Activated T-cell treated with anti-CD3 and anti-CD28 coated beads, Interleukin-2, amount 50 U/mL, for 48 hours (primary cell): ENCODE measurements around the gene NEK9.

Experiments
- DNase-seq, 2 experiments: peaks; one replicate each; pipeline ENCODE4 v3.0.0-alpha.2; 2020

Gene NEK9

GRCh38 chr14:75063491-75064204, 63.2 kb downstream of the NEK9 start, which contains the start of gene ACYP1:
Gene ACYP1, minus strand, starts transcription at chr14:75064024. Its CDS starts 471 bp downstream, at chr14:75063553.
- peak; percentile 98 to 99 for DNase-seq

DNA sequence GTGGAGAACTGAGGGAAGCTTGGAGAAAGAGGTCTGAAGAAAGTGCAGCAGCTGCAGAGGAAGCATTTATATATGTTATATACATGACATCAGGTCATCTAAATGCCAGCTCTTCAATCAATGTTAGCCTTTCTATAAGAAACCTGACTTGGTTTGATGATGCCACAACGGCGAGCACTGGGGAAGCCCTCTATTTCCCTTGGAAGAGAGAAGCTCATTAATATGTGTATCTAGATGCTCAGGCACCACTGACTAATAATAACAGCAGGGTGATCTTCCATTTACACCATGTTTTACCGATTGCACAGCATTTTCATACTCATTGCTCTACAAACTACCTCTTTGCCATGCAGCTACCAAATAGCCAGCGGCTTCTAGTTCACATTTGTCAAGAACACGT, 63.8 kb downstream of the NEK9 start:
- DNase-seq: no peak

- DNase-seq: no peak
These were observed 66.4 kb downstream of the NEK9 start for GRCh38 chr14:75060420-75060819.

DNA sequence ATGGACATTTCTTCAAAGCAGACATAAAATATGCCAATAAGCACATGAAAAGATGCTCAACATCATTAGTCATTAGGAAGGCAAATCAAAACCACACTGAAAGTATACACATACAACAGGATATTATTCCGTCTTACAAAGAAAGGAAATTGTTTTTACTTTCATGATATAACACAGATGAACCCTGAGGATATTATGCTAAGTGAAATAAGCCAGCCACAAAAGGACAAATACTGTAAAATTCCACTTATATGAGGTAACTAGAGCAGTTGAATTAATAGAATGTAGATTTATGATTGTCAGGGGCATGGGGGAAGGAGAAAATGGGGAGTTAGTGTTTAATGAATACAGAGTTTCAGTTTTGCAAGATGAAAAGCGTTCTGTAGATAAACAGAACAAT, 67.2 kb downstream of the NEK9 start:
- DNase-seq: no peak

DNA sequence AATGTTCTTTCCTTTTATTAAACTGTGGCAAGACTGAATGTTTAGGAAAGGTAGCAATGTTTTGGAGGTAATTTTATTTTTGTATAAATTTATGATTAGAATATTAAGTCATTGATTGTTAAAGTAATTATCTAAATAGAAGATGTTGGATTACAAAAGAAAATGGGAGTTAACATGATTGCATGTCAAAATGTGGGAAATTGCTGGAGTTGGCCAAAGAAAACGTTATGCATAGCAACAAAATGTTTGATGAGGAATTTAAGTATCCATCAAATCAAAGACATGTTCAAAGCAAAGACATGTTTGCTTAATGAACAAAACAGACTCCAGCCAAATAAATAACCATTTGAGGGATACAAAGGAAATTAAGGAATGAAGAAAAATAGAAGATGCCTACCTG, 72.4 kb downstream of the NEK9 start:
- no peak for DNase-seq

- no peak for DNase-seq
These were observed 73.2 kb downstream of the NEK9 start for GRCh38 chr14:75053396-75054291.

DNA sequence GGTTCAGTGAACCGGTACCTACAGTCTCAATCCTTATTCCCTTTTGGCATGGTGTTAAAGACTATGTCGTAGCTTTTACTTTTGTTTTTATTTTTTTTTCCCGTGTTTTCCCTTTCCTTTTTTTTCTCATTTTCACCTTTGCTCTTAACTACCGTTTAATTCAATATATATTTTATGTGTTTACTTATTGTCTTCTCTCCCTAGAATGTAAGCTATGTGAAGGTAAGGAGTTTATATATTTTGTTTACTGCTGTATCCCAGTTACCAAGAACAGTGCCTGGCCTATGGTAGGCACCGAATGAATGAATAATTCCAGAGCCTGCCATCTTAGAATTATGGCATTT, 75.3 kb downstream of the NEK9 start:
- DNase-seq: no peak

- peak; percentile 83 to 86 for DNase-seq
These were observed 75.8 kb downstream of the NEK9 start, which contains the start of gene MLH3 for GRCh38 chr14:75050852-75051555. Gene MLH3, minus strand, starts transcription at chr14:75051467. Its CDS starts 1,812 bp downstream, at chr14:75049655.

GRCh38 chr14:75049731-75050201, 77.1 kb downstream of the NEK9 start:
- DNase-seq: no peak

- DNase-seq: no peak
These were observed 77.7 kb downstream of the NEK9 start for GRCh38 chr14:75049136-75049535.

GRCh38 chr14:75048101-75048500, 78.7 kb downstream of the NEK9 start:
- DNase-seq: no peak

DNA sequence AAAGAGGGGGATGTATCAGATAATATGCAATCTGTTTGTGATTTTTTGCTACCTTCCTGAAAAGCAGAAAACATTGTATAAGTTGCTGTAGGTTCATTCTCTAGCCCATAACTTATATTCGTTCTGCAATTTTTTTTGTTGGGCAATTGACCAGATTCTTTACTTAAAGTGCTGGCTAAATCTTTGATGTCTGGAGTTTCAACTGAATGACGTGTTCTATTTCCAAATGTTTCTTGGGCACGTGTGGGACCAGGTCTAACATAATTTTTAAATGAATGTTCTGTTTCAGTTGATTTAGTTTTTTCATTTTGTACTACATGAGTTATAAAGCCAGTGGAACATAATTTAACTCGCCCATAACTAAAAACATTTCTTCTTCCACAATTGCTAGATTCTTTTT, 79.3 kb downstream of the NEK9 start:
- DNase-seq: no peak

GRCh38 chr14:75046899-75047298, 79.9 kb downstream of the NEK9 start:
- DNase-seq: no peak

GRCh38 chr14:75046275-75046674, 80.6 kb downstream of the NEK9 start:
- DNase-seq: no peak

DNA sequence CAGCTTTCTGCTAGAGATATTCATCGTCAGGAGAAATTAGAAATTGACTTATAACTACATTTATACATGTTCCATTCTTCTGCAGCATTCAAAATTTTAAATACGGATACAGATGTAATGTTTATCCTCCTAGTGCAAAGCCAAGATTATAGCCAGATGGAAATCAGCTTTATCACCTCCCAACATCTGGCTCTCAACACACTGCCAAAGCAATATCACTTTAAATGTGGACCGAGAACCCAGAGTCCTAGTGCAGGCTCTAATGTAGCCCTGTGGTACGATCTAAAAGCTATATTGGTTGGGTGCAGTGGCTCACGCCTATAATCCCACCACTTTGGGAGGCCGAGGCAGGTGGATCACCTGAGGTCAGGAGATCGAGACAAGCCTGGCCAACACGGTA, 82.1 kb downstream of the NEK9 start:
- DNase-seq: no peak

GRCh38 chr14:75044322-75044721, 82.5 kb downstream of the NEK9 start:
- no peak for DNase-seq

- DNase-seq: no peak
These were observed 84.8 kb downstream of the NEK9 start for GRCh38 chr14:75042035-75042434.

DNA sequence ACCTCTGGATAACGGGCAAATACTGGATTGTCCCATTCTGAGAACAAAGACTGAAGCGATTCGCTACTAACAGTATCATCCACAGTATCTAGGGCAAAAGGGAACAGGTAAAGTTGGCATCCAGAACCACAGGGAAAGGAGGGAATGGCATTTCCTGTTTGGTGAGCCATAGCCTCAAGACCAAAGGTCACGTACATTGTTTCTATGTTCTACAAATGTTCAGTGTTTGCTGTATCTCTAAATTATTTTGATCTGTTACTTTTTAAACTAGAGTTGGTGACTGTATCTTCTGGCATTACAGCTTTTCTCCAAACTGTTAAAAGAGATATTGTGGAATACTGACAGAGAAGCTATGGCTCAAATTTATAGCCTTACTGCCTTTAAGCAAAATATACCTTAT, 85.2 kb downstream of the NEK9 start:
- DNase-seq: no peak

DNA sequence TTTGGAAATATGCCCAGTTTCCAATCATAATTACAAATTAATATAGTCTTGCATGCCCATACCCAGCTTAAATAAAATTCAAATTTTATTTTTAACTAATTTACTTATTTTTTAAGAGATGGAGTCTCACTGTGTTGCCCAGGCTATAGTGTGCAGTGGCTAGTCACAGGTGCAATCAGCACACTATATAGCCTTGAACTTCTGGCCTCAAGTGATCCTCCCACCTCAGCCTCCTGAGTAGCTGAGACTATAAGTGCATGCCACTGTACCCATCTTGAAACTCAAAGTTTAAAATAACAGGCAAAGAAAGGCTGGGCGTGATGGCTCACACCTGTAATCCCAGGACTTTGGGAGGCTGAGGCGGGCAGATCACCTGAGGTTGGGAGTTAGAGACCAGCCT, 85.9 kb downstream of the NEK9 start:
- DNase-seq: no peak

- DNase-seq: no peak
These were observed 86.3 kb downstream of the NEK9 start for GRCh38 chr14:75040507-75040906.

DNA sequence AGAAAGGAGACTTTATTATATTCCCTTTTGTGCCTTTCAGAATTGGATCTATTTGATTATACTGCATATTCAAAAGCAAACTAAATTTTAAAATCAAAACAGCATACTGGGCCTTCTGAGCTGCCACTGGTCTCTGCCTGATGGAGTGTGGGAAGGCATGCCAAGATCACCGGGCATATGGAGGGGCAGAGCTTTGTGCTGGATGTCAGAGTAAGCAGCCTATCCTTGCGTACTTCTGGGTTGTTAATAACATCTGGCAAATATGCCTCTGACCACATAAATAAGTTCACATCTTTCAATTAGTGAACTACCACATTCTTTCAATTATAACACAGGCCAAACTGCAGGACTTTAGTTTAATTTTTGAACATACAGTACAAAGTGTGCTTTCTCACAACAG, 93.9 kb downstream of the NEK9 start:
- no peak for DNase-seq

DNA sequence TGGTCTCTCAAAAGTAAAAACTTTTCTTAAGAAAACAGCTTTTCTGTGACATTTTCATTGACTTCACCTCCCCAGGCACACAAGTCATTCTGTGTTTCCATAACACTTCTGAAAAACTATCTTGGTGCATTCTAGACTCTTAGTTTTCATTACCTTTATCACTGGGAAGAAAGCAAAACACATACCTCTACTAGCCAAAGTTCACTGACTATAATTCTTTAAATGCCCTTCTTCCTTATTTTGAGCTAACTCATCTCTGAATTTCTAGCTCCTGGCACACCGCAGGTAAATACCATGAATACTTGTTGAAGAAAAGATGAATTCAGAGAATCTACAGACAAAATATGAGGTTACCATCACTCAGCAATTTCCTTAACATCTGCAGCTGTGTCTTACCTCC, 96.7 kb downstream of the NEK9 start:
- DNase-seq: no peak
